ENCODE data around the gene ATP8B3.

DNA sequence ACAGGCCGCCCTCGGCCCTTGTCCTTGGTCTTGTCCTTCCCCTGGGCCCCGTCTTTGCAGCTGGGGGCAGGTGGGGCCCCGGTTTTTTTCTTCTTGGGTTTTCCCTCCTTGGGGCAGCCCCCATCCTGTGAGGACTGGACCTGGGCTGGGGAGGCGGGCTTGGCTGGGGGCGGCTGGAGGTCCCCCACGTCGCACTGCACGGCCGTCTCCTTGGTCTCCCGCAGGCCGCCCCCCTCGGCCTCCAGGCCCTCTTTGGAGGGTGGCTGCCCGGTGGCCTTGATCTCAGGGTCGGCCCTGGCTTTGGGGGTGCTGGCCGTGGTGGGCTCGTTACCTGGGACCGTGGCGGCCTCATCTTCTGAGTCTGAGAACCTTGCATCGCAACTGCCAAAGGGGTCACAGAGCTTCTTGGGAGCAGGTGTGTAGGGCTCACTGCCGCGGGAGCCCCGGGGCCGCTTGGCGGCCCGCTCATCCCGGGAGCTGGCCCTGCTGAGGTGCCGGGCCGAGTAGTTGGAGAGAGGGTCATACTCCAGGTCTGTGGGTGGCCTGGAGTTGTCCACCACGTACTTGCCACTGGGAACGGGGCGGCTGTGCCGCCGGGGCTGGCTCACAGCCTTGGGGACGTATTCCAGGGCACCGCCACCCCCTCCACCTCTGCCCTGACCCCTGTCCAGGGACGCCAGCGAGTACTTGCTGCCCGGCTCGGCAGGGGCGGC is 15.6 kb upstream of the ATP8B3 start:
- TF ChIP-seq, protein P1, sequence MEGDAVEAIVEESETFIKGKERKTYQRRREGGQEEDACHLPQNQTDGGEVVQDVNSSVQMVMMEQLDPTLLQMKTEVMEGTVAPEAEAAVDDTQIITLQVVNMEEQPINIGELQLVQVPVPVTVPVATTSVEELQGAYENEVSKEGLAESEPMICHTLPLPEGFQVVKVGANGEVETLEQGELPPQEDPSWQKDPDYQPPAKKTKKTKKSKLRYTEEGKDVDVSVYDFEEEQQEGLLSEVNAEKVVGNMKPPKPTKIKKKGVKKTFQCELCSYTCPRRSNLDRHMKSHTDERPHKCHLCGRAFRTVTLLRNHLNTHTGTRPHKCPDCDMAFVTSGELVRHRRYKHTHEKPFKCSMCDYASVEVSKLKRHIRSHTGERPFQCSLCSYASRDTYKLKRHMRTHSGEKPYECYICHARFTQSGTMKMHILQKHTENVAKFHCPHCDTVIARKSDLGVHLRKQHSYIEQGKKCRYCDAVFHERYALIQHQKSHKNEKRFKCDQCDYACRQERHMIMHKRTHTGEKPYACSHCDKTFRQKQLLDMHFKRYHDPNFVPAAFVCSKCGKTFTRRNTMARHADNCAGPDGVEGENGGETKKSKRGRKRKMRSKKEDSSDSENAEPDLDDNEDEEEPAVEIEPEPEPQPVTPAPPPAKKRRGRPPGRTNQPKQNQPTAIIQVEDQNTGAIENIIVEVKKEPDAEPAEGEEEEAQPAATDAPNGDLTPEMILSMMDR (IDR thresholded peaks at IDR 0.05; ENCODE audit: insufficient read depth, low read length, poor library complexity, severe bottlenecking): no peak
- TF ChIP-seq EZH2phosphoT487 (conservative IDR thresholded peaks at IDR 0.05; ENCODE audit: low read length): no peak

All from SU-DHL-6 (cell line).